ENCODE results near the gene APBB2. TPM values are rescaled to one million over a fixed set of nuclear protein-coding genes. Genes with fewer than 3 reads are reported as not detected.

APBB2 gene
- total and polyA plus RNA-seq, 10 of the 15 experiments (the other 5 are each of a cell fraction or from before 2014, with no cell fraction given) = 2.7 to 24.6 (median 19.0) TPM

- TF ChIP-seq EP300 (IDR thresholded peaks at IDR 0.05; ENCODE audit: borderline replicate concordance in 1 of 2, control insufficient read depth in 1 of 2, low read depth in 2 of 2, low read length in 2 of 2) (peak; percentile 50 to 71; a peak in 3 of 4 replicates), BHLHE40 (IDR thresholded peaks at IDR 0.05; ENCODE audit: borderline replicate concordance in 1 of 2, low read depth in 2 of 2, low read length in 1 of 2) (peak; percentile 49 to 60; a peak in 1 of 4 replicates), IRF4 (IDR thresholded peaks at IDR 0.05; ENCODE audit: low read depth, low read length) (peak; percentile 32; the same call in 1 of the 2 replicates), CREB1 (IDR thresholded peaks at IDR 0.05; ENCODE audit: low read depth) (0 out of 2 replicates have a peak, but pooled peaks have one; percentile 16), SMC3 (IDR thresholded peaks at IDR 0.05; ENCODE audit: borderline replicate concordance, low read length) (no peak), IRF5 (IDR thresholded peaks at IDR 0.05; ENCODE audit: borderline replicate concordance) (no peak), NFYA (IDR thresholded peaks at IDR 0.05; ENCODE audit: borderline replicate concordance, low read depth, low read length) (no peak)
Measured at GRCh38 chr4:40840255-40840984, 373.9 kb downstream of the APBB2 start (continued).

- WGBS (ENCODE audit: insufficient coverage, insufficient replicate concordance, low lambda C conversion rate, missing lambda C conversion rate) = 89% methylated on average over 4 of the region's 4 CpGs
- H3K79me2 ChIP-seq (ENCODE audit: control insufficient read depth, insufficient read depth, low read length) = no peaks in the 10 kb centered on the region
- H3K4me1 ChIP-seq (ENCODE audit: control insufficient read depth, insufficient read depth, low read length) = peaks cover 15% of the 10 kb centered on the region
- no peaks in the 10 kb centered on the region; a peak in 1 of 4 replicates for H3K36me3 ChIP-seq (ENCODE audit: control insufficient read depth in 2 of 2, insufficient read depth in 2 of 2, low read length in 1 of 2)
- DNase-seq (ENCODE audit: low read depth, low spot score) = no peak
- H3K9ac ChIP-seq (ENCODE audit: control insufficient read depth, insufficient read depth, low read length) = no peak overlapping the region
- ChIA-PET CTCF (interaction anchor here (0.6 to 11.5 kb wide), 4 partner anchors 13 to 103 kb away, joined by 3 to 224 read pairs (median 6); no protein-coding TSS in a partner anchor), RAD21 (ENCODE audit: unreplicated experiment) (interaction anchor here (0.6 to 0.8 kb wide), 2 partner anchors 10 to 78 kb away, joined by 3 read pairs; no protein-coding TSS in a partner anchor), POLR2A (no interaction called here), SMC1A (ENCODE audit: uncharacterized antibody, unreplicated experiment) (interaction anchor here (1.5 to 9.4 kb wide), 2 partner anchors 35 to 103 kb away, joined by 3 to 133 read pairs; no protein-coding TSS in a partner anchor)
- intact Hi-C loops (cut with micrococcal nuclease; ENCODE audit: unreplicated experiment) = no loop called here
- no peaks in the 10 kb centered on the region for H4K20me1 ChIP-seq (ENCODE audit: control insufficient read depth, insufficient read depth)
- FAIRE-seq = no peak
- H3K9me3 ChIP-seq (replicated peaks; ENCODE audit: control insufficient read depth, insufficient read depth, low read length) = no peaks in the 10 kb centered on the region
- no peak overlapping the region for H2AFZ ChIP-seq (ENCODE audit: control insufficient read depth, low read depth, low read length)
- H3K4me3 ChIP-seq = no peak overlapping the region
- no peaks in the 10 kb centered on the region for H3K27me3 ChIP-seq (replicated peaks in 1 of 2; ENCODE audit: control insufficient read depth in 2 of 2, insufficient read depth in 2 of 2, low read length in 1 of 2)
- no TSS peak for BruUV-seq (replicated peaks)
- no peak for ATAC-seq
- in situ Hi-C loops (cut with MboI) = no loop called here
- H3K4me2 ChIP-seq (ENCODE audit: control insufficient read depth, insufficient read depth) = no peak overlapping the region
- H3K27ac ChIP-seq (ENCODE audit: control insufficient read depth, insufficient read depth) = no peak overlapping the region
- TF ChIP-seq CREM (IDR thresholded peaks at IDR 0.05; ENCODE audit: low read depth) (no peak), CTCF (IDR thresholded peaks at IDR 0.05 in 2 of 3, conservative IDR thresholded peaks at IDR 0.05 in 1 of 3; ENCODE audit: control insufficient read depth in 2 of 3, extremely low read depth in 1 of 3, insufficient read depth in 1 of 3, low read depth in 3 of 3, low read length in 3 of 3) (peak in 1 of 3 experiments; percentile 15; a peak in 2 of 6 replicates)
Measured at GRCh38 chr4:40838742-40839141, 375.6 kb downstream of the APBB2 start.
